Brain pericyte (primary cell): ENCODE data around the gene LMOD3.

ENCODE experiments used
- DNase-seq: peaks from one replicate; pipeline ENCODE4 v3.0.0-alpha.2; 2012; ENCODE audit warnings: low read depth, low spot score

LMOD3 gene

DNA sequence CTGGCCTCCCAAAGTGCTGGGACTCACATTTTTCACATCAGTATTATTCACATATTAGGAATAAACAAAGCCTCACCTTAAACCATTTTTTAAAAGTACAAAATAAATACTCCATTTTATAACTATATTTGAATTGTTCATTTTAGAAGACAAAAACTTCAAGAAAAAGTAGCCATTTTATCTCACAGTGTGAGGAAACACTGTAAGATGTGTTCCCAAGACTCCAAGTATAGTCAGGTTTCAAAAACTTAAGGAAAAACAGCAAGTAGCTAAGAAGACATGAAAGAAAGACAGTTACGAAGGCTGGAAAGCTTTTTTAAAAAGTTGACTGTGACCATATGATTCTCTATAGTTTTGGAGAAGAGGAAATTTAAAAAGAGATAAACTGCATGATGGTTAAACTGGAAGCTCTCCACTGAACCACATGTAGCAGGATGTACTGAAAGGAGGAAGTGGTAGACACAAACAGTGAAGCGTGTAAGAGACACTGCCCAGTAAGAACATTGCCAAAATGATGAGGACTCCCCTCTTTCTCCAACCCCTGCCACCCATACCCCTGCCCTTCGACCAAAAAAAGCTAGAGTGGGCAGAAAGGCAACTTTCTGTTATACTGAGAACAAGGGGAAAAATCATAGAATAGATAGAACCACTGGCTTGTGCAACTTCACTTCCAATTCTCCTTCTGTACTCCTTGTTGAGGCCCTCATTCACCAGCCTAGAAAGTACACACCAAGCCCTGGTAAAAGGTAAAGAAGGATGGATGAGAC is 64.0 kb downstream of the LMOD3 start:
- DNase-seq = no peak
